Nephron progenitor cell (in vitro differentiated cells): Measurements from ENCODE around the gene C3orf52.

Experiments
- DNase-seq: peaks from one replicate; pipeline ENCODE4 v3.0.0; 2021
- H3K27ac Mint-ChIP-seq: 2 replicates; pipeline ENCODE4 v1.8.0; 2021; ENCODE audit warnings: mild to moderate bottlenecking, moderate library complexity, mixed read lengths
- H3K27me3 Mint-ChIP-seq: 2 replicates; pipeline ENCODE4 v1.8.0; 2021; ENCODE audit warnings: mild to moderate bottlenecking, low read depth, mixed read lengths; ENCODE audit not compliant: poor library complexity
- H3K36me3 Mint-ChIP-seq: 2 replicates; pipeline ENCODE4 v1.8.0; 2021; ENCODE audit warnings: low read depth, mixed read lengths
- H3K4me1 Mint-ChIP-seq: 2 replicates; pipeline ENCODE4 v1.8.0; 2021; ENCODE audit warnings: mixed read lengths
- H3K4me3 Mint-ChIP-seq: 2 replicates; pipeline ENCODE4 v1.8.0; 2021; ENCODE audit warnings: mild to moderate bottlenecking, moderate library complexity, mixed read lengths
- H3K9me3 Mint-ChIP-seq: 2 replicates; pipeline ENCODE4 v1.8.0; 2021; ENCODE audit warnings: mild to moderate bottlenecking, moderate library complexity, mixed read lengths
- CTCF ChIP-seq: fragments of 200-600 bp; sonication (generic); IDR thresholded peaks from 2 replicates; pipeline ENCODE4 v1.5.0; 2021; ENCODE audit warnings: antibody characterized with exemption

Gene C3orf52

GRCh38 chr3:112140584-112140983, 54.4 kb downstream of the C3orf52 start:
- H3K27ac Mint-ChIP-seq: no peak overlapping the region
- DNase-seq: no peak
- no peak for TF ChIP-seq CTCF
- no peaks in the 10 kb centered on the region for H3K27me3 Mint-ChIP-seq
- peaks cover 26% of the 10 kb centered on the region for H3K36me3 Mint-ChIP-seq
- H3K9me3 Mint-ChIP-seq: peaks cover 26% of the 10 kb centered on the region
- no peak overlapping the region for H3K4me3 Mint-ChIP-seq
- peaks cover 31% of the 10 kb centered on the region for H3K4me1 Mint-ChIP-seq

GRCh38 chr3:112141293-112141692, 55.1 kb downstream of the C3orf52 start:
- H3K27me3 Mint-ChIP-seq: no peaks in the 10 kb centered on the region
- peaks cover 33% of the 10 kb centered on the region for H3K9me3 Mint-ChIP-seq
- H3K4me1 Mint-ChIP-seq: peaks cover 24% of the 10 kb centered on the region
- peaks cover 33% of the 10 kb centered on the region for H3K36me3 Mint-ChIP-seq
- no peak overlapping the region for H3K4me3 Mint-ChIP-seq
- no peak overlapping the region for H3K27ac Mint-ChIP-seq
- no peak for DNase-seq
- TF ChIP-seq CTCF: no peak

GRCh38 chr3:112143251-112143650, 57.1 kb downstream of the C3orf52 start:
- peaks cover 52% of the 10 kb centered on the region for H3K9me3 Mint-ChIP-seq
- H3K27me3 Mint-ChIP-seq: no peaks in the 10 kb centered on the region
- H3K36me3 Mint-ChIP-seq: peaks cover 53% of the 10 kb centered on the region
- no peak overlapping the region for H3K4me3 Mint-ChIP-seq
- no peak overlapping the region for H3K27ac Mint-ChIP-seq
- H3K4me1 Mint-ChIP-seq: peaks cover 4% of the 10 kb centered on the region
- no peak for DNase-seq
- TF ChIP-seq CTCF: no peak

- no peak for TF ChIP-seq CTCF
- no peaks in the 10 kb centered on the region for H3K27me3 Mint-ChIP-seq
- H3K4me3 Mint-ChIP-seq: no peak overlapping the region
These were observed 57.5 kb downstream of the C3orf52 start for GRCh38 chr3:112143689-112144088.

GRCh38 chr3:112149136-112149535, 62.9 kb downstream of the C3orf52 start:
- H3K27me3 Mint-ChIP-seq: no peaks in the 10 kb centered on the region
- no peak overlapping the region for H3K27ac Mint-ChIP-seq
- no peak overlapping the region for H3K4me3 Mint-ChIP-seq
- peaks cover 58% of the 10 kb centered on the region for H3K9me3 Mint-ChIP-seq
- peaks cover 20% of the 10 kb centered on the region for H3K4me1 Mint-ChIP-seq
- H3K36me3 Mint-ChIP-seq: peaks cover 66% of the 10 kb centered on the region
- DNase-seq: no peak
- no peak for TF ChIP-seq CTCF

More at GRCh38 chr3:112143689-112144088, 57.5 kb downstream of the C3orf52 start:
- Mint-ChIP-seq H3K36me3 (peaks cover 57% of the 10 kb centered on the region), H3K27ac (no peak overlapping the region), H3K4me1 (peaks cover 4% of the 10 kb centered on the region), H3K9me3 (peaks cover 57% of the 10 kb centered on the region)
- DNase-seq: no peak

- no peak for TF ChIP-seq CTCF
- peaks cover 38% of the 10 kb centered on the region for H3K36me3 Mint-ChIP-seq
- peaks cover 25% of the 10 kb centered on the region for H3K9me3 Mint-ChIP-seq
- no peaks in the 10 kb centered on the region for H3K27me3 Mint-ChIP-seq
- no peak for DNase-seq
- H3K4me3 Mint-ChIP-seq: no peak overlapping the region
- no peak overlapping the region for H3K27ac Mint-ChIP-seq
- H3K4me1 Mint-ChIP-seq: no peaks in the 10 kb centered on the region
These were observed 81.6 kb downstream of the C3orf52 start for GRCh38 chr3:112167758-112168157.
